ENCODE measurements around the gene LYPLAL1. TPM values are rescaled to one million over a fixed set of nuclear protein-coding genes. Genes with fewer than 3 reads are reported as not detected.

LYPLAL1 gene
- total RNA-seq, 1 donor from 2014 or later: 25.6 TPM

DNA sequence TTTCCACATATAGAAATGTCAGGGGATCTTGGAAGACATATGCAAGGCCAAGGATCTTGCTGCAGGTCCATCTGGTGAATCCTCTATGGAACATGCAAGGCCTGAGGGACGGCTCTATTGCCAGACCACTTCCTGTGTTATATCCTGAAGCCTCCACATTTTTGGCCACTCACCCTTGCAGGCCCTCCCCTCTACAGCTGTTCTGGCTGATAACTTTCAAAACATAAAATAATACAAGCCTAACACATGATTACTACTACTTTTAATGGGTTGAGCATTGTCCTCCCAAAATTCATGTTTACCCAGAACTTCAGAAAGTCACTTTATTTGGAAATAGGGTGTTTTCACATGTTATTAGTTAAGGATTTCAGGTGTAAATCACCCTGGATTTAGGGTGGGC is 18.5 kb upstream of the LYPLAL1 start:
- Mint-ChIP-seq H3K4me3 (ENCODE audit: unreplicated experiment) (no peak overlapping the region), H3K27ac (ENCODE audit: unreplicated experiment) (no peak overlapping the region), H3K4me1 (ENCODE audit: low read depth, unreplicated experiment) (peaks cover 4% of the 10 kb centered on the region), H3K36me3 (ENCODE audit: low read depth, unreplicated experiment) (no peaks in the 10 kb centered on the region), H3K9me3 (ENCODE audit: unreplicated experiment) (no peaks in the 10 kb centered on the region), H3K27me3 (ENCODE audit: low read depth, unreplicated experiment) (no peaks in the 10 kb centered on the region)
- Histone ChIP-seq H4K20me1 (ENCODE audit: insufficient read depth, low read length) (no peaks in the 10 kb centered on the region), H3K4me2 (ENCODE audit: low read length) (no peak overlapping the region), H3K27ac (ENCODE audit: low read depth, low read length) (no peak overlapping the region), H3K9me3 (ENCODE audit: insufficient read depth, low read depth, low read length) (no peaks in the 10 kb centered on the region), H3K4me1 (ENCODE audit: insufficient read depth, low read length) (no peaks in the 10 kb centered on the region), H3K36me3 (ENCODE audit: insufficient read depth, low read length) (no peaks in the 10 kb centered on the region), H2AFZ (ENCODE audit: low read depth, low read length) (no peak overlapping the region), H3K27me3 (ENCODE audit: insufficient read depth, low read length) (no peaks in the 10 kb centered on the region), H3K9ac (ENCODE audit: low read length) (no peak overlapping the region), H3K4me3 (ENCODE audit: insufficient read depth, low read depth, low read length) (no peak overlapping the region), H3K79me2 (ENCODE audit: insufficient read depth, low read length) (no peaks in the 10 kb centered on the region)
- no peak for FAIRE-seq
- DNase-seq (ENCODE audit: low read depth): no peak
- TF ChIP-seq, protein P1, sequence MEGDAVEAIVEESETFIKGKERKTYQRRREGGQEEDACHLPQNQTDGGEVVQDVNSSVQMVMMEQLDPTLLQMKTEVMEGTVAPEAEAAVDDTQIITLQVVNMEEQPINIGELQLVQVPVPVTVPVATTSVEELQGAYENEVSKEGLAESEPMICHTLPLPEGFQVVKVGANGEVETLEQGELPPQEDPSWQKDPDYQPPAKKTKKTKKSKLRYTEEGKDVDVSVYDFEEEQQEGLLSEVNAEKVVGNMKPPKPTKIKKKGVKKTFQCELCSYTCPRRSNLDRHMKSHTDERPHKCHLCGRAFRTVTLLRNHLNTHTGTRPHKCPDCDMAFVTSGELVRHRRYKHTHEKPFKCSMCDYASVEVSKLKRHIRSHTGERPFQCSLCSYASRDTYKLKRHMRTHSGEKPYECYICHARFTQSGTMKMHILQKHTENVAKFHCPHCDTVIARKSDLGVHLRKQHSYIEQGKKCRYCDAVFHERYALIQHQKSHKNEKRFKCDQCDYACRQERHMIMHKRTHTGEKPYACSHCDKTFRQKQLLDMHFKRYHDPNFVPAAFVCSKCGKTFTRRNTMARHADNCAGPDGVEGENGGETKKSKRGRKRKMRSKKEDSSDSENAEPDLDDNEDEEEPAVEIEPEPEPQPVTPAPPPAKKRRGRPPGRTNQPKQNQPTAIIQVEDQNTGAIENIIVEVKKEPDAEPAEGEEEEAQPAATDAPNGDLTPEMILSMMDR (IDR thresholded peaks at IDR 0.05; ENCODE audit: insufficient read depth, low read depth, low read length): no peak
- TF ChIP-seq EZH2 (IDR thresholded peaks at IDR 0.05; ENCODE audit: insufficient read depth, low read length): no peak

DNA sequence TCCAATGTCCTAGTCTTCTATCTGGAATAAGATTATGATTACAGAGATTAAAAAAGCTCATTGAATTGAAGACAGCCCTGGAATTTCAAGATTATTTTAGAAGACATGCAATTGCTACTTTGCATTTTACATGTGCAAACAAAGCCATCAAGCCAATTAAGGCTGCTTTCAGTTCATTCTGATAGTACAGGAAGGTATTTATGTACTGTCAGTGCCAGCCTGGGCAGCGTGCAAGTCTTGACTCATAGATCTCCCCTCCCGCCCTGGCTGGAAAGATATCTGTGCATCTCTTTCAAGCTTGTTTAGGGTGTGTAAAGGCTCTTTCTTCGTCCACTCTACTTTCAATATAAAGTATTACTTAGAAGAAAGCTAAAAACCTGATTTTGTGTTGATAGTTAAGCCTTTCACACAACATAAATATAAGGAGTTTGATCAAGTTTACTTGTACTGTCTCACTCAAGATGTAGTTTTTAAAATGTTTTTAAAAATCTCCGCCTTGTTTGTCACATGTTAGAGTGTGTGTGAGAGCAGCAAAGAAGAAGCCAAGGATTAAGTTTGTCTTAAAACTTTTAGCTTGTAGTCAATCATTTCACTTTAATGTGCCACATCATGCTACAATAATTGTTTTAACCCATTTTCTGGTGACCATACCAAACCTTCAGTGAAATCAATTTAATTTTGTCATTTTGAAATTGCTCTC is 13.6 kb upstream of the LYPLAL1 start:
- Mint-ChIP-seq H3K36me3 (ENCODE audit: low read depth, unreplicated experiment) (no peaks in the 10 kb centered on the region), H3K27me3 (ENCODE audit: low read depth, unreplicated experiment) (no peaks in the 10 kb centered on the region), H3K9me3 (ENCODE audit: unreplicated experiment) (no peaks in the 10 kb centered on the region), H3K4me1 (ENCODE audit: low read depth, unreplicated experiment) (no peaks in the 10 kb centered on the region), H3K4me3 (ENCODE audit: unreplicated experiment) (no peak overlapping the region), H3K27ac (ENCODE audit: unreplicated experiment) (no peak overlapping the region)
- H3K9ac ChIP-seq (ENCODE audit: low read length): no peak overlapping the region
- no peaks in the 10 kb centered on the region for H3K27me3 ChIP-seq (ENCODE audit: insufficient read depth, low read length)
- no peak overlapping the region for H3K4me3 ChIP-seq (ENCODE audit: insufficient read depth, low read depth, low read length)
- H3K9me3 ChIP-seq (ENCODE audit: insufficient read depth, low read depth, low read length): no peaks in the 10 kb centered on the region
- H3K4me2 ChIP-seq (ENCODE audit: low read length): no peak overlapping the region
- H4K20me1 ChIP-seq (ENCODE audit: insufficient read depth, low read length): no peaks in the 10 kb centered on the region
- peak; percentile 25 for DNase-seq (ENCODE audit: low read depth)
- no peaks in the 10 kb centered on the region for H3K36me3 ChIP-seq (ENCODE audit: insufficient read depth, low read length)
- no peak overlapping the region for H2AFZ ChIP-seq (ENCODE audit: low read depth, low read length)
- H3K27ac ChIP-seq (ENCODE audit: low read depth, low read length): no peak overlapping the region
- no peaks in the 10 kb centered on the region for H3K4me1 ChIP-seq (ENCODE audit: insufficient read depth, low read length)
- FAIRE-seq: no peak
- no peaks in the 10 kb centered on the region for H3K79me2 ChIP-seq (ENCODE audit: insufficient read depth, low read length)
- no peak for TF ChIP-seq EZH2 (IDR thresholded peaks at IDR 0.05; ENCODE audit: insufficient read depth, low read length)
- TF ChIP-seq, protein P1 (IDR thresholded peaks at IDR 0.05; ENCODE audit: insufficient read depth, low read depth, low read length): no peak

DNA sequence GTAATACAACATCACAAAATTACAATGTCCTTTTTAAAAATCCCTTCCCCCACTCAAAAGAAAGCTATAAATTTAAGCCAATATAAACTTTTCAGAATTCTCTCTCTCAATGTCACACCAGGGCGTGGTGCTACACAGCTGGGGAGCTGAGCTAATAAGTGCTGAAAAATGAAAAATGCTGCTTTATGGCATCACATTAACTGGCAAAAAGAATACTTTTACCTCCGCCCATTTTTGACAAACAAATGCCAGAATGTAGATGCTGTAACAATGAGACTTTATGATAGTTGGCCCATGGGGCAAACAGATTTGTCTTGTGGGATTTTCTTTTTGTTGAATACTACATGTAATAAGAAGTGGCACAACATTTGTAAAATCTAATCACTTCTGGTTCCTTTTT is 12.7 kb upstream of the LYPLAL1 start:
- no peak overlapping the region for H3K27ac Mint-ChIP-seq (ENCODE audit: unreplicated experiment)

More for the DNA sequence above, 12.7 kb upstream of the LYPLAL1 start:
- no peak overlapping the region for H2AFZ ChIP-seq (ENCODE audit: low read depth, low read length)
- H3K9ac ChIP-seq (ENCODE audit: low read length): no peak overlapping the region
- no peaks in the 10 kb centered on the region for H3K36me3 Mint-ChIP-seq (ENCODE audit: low read depth, unreplicated experiment)
- FAIRE-seq: no peak
- no peaks in the 10 kb centered on the region for H4K20me1 ChIP-seq (ENCODE audit: insufficient read depth, low read length)
- no peak overlapping the region for H3K4me2 ChIP-seq (ENCODE audit: low read length)
- no peak for DNase-seq (ENCODE audit: low read depth)
- no peaks in the 10 kb centered on the region for H3K36me3 ChIP-seq (ENCODE audit: insufficient read depth, low read length)
- no peaks in the 10 kb centered on the region for H3K27me3 ChIP-seq (ENCODE audit: insufficient read depth, low read length)
- no peaks in the 10 kb centered on the region for H3K79me2 ChIP-seq (ENCODE audit: insufficient read depth, low read length)
- H3K4me3 Mint-ChIP-seq (ENCODE audit: unreplicated experiment): no peak overlapping the region
- no peak overlapping the region for H3K4me3 ChIP-seq (ENCODE audit: insufficient read depth, low read depth, low read length)
- H3K4me1 ChIP-seq (ENCODE audit: insufficient read depth, low read length): no peaks in the 10 kb centered on the region
- TF ChIP-seq, protein P1 (IDR thresholded peaks at IDR 0.05; ENCODE audit: insufficient read depth, low read depth, low read length): no peak
- no peak for TF ChIP-seq EZH2 (IDR thresholded peaks at IDR 0.05; ENCODE audit: insufficient read depth, low read length)
- no peaks in the 10 kb centered on the region for H3K4me1 Mint-ChIP-seq (ENCODE audit: low read depth, unreplicated experiment)
- H3K9me3 ChIP-seq (ENCODE audit: insufficient read depth, low read depth, low read length): no peaks in the 10 kb centered on the region
- no peak overlapping the region for H3K27ac ChIP-seq (ENCODE audit: low read depth, low read length)
- no peaks in the 10 kb centered on the region for H3K9me3 Mint-ChIP-seq (ENCODE audit: unreplicated experiment)
- H3K27me3 Mint-ChIP-seq (ENCODE audit: low read depth, unreplicated experiment): no peaks in the 10 kb centered on the region

Data from astrocyte (in vitro differentiated cells and primary cell).